Fibroblast of skin of right biceps (primary cell): ENCODE data around the gene GMNN.
"Not testable (repeated sequence)": the region's sequence is repeated elsewhere in the genome, so short reads cannot be mapped to it uniquely, and the experiment has no call there.

Experiments used
- DNase-seq: peaks from one replicate; pipeline ENCODE4 v3.0.0-alpha.2; 2013

Gene GMNN

DNA sequence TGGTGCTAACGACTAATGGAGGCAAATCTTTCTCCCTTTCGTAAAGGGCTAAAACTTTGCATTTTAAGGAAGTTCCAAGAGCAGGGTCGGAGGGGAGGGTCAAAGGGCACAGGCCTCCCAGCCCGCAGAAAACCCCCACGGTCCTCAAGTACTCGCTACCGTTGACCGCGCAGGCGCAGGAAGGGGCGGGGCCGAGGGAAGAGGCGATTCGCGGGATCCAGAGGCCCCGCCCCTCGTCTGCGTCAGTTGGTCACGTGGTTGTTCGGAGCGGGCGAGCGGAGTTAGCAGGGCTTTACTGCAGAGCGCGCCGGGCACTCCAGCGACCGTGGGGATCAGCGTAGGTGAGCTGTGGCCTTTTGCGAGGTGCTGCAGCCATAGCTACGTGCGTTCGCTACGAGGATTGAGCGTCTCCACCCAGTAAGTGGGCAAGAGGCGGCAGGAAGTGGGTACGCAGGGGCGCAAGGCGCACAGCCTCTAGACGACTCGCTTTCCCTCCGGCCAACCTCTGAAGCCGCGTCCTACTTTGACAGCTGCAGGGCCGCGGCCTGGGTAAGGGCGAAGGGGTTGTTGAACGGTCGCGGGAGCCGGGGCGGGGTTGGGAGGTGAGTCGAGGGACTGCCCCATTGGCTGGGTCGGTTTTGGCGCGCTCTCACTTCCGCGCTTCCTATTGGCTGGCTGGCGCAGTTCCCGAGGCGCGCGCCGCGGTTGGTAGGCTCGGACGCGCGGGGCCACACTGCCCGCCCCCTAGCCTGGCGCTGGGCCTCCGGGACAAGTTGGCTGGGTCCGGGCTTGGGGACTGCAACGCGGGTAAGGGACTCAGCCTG, at the start of gene GMNN:
Gene GMNN, plus strand, starts transcription at position 242 of the 824 bp plus-strand sequence. CDS start 2,310 bp downstream, outside the sequence.
- DNase-seq: peak; percentile 94

DNA sequence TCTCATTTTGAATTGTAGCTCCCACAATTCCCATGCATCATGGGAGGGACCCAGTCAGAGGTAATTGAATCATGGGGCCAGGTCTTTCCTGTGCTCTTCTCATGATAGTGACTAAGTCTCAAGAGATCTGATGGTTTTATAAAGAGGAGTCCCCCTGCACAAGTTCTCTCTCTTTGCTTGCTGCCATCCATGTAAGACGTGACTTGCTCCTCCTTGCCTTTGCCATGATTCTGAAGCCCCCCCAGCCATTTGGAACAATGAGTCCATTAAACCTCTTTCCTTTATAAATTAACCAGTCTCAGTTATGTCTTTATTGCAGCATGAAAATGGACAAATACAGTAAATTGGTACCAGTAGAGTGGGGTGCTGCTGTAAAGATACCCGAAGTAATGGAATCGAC, 44.1 kb upstream of the GMNN start:
- DNase-seq: not testable (repeated sequence)

DNA sequence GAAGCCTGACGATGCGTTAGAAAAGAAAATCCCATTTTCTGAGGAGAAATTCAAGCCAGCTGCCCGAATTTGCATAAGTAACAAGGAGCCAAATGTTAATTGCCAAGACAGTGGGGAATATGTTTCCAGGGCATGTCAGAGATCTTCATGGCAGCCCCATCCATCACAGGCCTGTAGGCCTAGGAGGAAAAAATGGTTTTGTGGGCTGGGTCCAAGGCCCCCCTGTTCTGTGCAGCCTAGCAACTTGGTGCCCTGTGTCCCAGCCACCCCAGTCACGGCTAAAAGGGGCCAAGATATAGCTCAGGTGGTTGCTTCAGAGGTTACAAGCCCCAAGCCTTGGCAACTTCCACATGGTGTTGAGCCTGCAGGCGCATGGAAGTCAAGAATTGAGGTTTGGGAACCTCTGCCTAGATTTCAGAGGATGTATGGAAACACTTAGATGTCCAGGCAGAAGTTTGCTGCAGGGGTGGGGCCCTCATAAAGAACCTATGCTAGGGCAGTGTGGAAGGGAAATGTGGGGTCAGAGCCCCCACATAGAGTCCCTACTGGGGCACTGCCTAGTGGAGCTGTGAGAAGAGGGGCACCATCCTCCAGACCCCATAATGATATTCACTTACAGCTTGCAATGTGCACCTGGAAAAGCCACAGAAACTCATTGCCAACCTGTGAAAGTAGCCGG, 43.1 kb upstream of the GMNN start:
- DNase-seq: not testable (repeated sequence)

DNA sequence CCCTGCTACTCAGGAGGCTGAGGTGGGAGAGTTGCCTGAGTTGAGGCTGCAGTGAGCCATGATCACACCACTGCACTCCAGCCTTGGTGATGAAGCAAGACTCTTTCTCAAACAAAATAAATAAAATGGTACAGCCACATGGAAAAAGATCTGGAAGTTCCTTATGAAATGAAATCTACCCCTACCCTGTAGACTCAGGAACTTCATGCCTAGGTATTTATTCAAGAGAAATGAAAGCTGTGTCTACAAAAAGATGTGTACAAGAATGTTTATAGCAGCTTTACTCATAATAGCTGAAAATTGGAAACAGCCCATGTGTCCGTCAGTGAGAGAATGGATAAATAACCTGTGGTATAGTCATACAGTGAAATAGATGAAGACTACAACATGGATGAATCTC, 40.6 kb upstream of the GMNN start:
- DNase-seq: no peak

DNA sequence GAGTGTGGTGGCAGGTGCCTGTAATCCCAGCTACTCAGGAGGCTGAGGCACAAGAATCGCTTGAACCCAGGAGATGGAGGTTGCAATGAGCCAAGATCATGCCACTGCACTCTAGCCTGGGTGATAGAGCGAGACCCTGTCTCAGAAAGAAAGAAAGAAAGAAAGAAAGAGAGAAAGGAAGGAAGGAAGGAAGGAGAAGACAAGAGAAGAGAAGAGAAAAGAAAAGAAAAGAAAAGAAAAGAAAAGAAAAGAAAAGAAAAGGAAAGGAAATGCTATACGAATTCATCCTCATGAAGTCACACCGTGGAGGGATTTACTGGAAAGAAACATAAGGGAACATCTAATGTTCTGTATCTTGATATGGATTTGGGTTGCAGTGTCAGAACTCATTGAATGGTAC, 40.0 kb upstream of the GMNN start:
- DNase-seq: not testable (repeated sequence)

DNA sequence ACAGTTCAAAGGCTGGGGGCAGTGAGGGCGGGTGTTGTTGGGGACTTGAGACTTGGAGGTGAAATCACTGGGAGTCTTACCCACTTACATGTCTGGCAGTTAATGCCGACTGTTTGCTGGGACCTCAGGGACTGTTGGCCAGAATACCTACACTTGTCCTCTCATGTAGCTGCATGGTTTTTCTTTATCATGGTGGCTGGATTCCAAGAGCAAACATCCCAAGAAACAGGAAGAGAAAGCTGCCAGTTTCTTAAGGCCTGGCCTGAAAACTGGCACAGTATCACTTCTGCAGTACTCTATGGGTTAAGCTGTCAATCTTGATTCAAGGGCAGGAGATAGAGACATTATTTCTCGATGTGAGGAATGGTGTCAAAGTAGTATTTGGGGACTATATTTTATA, 36.0 kb upstream of the GMNN start:
- no peak for DNase-seq

DNA sequence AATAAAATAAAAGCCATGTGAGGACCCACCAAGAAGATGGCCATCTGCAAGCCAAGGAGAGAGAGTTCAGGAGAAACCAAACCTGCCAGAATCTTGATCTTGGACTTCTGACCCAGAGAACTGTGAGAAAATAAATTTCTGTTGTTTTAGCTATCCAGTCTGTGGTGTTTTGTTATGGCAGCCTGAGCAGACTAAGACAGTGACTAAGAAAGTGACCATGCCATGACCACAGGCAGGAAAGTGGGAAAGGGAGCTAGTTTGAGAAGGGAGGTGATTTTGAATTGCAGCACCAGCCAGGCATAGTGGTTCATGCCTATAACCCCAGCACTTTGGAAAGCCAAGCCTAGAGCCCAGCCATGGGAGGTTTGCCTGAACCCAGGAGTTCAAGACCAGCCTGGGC, 33.9 kb upstream of the GMNN start:
- peak; percentile 19 for DNase-seq

DNA sequence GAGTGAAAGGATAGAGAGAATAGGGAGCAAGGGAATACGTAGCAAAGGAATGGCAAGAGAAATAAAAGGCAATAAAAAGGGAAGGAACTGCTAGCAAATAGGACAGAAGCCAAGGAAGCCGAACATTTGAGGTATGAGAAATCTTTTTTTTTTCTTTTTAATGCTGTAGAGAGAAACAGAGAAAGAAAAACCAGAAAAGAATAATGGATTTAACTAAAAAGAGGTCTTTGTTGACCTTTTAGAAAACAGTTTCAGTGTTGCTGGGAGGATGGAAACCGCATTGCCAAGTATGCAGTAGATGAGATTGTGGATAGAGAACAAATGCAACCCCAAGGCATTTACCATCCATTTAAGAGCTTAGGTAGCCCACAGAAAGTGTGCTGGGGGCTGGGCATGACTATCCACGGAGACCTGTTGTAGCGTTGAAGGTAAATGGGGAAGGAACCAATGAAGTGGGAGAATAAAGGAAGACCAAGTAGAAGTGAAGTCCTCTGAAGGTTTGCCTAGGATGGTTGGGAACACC, 32.5 kb upstream of the GMNN start:
- no peak for DNase-seq

DNA sequence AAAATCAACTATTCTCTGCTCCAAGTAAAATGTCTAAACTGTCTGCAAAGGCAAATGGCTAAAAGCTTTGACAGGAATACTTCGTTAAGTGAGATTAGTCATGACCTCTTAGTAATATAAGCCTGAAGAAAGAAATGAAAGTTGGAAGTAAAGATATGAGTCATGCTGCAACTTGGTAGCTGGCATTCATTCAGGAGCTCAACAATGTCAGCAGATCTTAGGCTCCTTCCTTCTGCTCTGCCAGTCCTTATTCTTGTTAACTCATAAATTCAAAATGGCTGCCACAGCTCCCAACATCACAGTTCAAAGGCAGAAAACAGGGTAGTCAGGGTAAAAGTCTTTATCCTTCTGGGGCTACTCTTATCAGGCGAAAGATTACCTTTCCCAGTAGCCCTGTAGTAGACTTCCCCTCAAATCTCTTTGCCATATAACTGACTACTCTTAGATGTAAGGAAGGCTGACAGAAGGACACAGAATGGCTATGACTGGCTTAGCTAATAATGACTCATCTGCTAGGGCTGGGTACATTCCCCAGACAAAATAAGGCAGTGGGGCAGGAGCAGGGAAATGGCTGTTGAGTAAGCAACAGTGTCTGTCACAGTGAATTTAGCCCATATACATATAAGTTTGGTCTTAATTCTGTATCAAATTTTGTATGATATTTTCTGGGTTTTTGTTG, 31.3 kb upstream of the GMNN start:
- DNase-seq: peak; percentile 97

DNA sequence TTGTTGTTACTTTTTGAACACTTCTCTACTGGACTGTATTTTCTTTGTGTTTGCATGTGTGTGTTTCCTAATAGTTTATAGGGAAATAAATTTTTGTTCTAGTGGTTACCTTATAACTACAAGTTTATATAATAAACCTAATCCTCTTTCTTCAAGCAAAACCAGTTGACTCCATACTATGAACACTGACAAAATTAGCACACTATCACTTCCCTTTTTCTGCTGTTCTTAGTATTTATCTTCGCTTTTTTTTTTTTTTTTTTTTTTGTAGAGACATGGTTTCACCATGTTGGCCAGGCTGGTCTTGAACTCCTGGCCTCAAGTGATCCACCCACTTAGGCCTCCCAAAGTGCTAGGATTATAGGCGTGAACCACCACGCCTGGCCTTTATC, 30.8 kb upstream of the GMNN start:
- DNase-seq: no peak

DNA sequence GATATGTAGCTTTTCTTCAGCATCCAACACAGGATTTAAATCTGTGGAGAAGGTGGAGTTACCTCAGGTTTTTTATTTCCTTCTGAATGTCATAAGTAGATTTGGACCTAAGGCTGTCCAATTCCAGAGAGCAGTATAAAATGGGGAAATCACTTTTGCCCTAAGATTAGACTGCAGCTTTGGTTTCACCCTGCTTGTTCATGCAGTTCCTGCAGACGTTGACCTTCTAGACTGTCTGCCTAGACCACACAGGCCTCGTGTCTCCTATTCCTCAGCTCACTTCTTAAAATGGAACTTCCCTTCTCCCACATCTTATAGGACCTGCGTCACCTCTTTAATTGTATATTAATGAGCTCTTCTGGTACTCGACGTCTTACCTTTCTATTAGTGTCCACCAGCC, 29.8 kb upstream of the GMNN start:
- DNase-seq: no peak

DNA sequence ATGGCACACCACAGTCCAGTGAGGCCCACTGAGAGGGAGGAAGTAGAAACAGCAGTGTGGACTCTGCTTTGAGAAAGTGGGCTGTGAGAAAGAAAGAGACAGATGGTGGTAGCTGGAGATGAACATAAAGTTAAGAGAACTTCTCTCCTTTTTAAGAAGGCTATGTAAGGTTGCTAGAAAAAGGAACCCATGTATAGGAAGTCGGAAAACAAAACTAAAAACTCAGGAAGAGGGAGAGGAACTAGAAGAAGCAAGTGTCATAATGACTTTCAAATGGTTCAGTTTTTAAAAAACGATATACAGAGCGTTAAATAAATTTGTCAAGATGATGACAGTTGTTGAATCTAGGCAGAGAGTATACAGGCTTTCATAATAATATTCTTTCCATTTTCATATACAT, 25.4 kb upstream of the GMNN start:
- no peak for DNase-seq

DNA sequence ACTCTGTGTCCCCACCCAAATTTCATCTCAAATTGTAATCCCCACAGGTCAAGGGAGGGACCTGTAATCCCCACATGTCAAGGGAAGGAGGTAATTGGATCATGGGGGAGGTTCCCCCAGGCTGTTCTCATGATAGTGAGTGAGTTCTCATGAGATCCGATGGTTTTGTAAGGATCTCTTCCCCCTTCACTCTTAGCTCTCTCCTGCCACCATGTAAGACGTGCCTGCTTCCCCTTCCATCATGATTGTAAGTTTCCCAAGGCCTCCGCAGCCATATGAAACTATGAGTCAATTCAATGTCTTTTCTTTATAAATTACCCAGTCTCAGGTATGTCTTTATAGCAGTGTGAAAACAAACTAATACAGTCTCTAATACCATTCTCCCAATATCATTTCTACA, 23.9 kb upstream of the GMNN start:
- DNase-seq: not testable (repeated sequence)

DNA sequence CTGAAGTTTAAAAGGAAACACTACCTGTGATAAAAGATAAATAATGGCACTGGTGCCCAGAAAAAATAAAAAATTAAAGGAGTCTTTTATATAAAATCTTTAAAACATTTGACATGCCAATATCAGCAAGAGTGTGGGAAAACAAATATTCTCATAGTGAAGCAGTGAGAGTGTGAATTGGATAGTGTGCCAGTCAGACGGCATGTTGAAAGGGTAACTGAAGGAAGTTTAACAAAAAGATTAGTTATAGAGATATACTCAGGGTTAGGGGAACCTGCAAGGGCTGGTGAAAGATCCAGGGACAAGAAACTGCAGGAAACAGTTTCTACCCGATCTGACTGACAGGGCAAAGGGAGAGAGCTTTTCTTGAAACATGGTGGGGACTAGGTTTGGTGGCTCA, 22.2 kb upstream of the GMNN start:
- DNase-seq: no peak

DNA sequence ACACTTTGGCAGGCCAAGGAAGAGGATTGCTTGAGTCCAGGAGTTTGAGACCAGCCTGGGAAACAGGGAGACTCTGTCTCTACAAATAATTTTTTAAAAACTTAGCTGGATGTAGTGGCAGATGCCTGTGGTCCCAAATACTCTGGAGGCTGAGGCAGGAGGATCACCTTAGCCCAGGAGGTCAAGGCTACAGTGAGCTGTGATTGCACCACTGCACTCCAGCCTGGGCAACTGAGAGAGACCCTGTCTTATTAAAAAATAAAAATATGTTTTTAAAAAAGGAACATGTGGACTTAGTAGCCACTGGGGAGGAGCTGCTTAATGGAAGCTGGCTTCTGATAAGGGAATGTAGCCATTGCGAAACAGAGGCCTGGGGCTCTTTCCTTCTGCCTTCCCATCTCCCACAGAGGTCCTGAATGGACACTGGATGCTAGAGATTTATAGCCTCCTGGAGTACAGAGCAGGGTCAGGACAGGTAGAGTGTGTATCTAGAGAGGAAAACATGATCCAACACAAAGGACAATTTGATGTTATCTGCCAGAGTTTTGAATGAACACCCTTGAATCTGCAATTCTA, 21.7 kb upstream of the GMNN start:
- DNase-seq: no peak

DNA sequence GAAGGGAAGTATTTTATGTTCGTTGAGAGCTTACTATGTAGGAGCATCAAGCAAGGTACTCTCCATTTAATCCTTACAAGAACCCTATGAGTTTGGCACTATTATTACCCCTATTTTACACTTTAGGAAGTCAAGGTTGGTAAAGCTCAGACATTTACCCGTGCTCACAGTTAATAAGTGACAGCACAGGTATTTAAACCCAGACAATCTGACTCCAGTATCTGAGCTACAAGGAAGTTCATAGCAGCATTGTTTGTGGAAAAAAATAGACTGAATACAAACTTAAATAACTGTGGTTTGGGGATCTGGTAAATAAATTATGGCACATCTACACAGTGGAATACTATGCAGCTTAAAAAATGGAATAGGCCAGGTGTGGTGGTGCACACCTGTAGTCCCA, 21.2 kb upstream of the GMNN start:
- no peak for DNase-seq

DNA sequence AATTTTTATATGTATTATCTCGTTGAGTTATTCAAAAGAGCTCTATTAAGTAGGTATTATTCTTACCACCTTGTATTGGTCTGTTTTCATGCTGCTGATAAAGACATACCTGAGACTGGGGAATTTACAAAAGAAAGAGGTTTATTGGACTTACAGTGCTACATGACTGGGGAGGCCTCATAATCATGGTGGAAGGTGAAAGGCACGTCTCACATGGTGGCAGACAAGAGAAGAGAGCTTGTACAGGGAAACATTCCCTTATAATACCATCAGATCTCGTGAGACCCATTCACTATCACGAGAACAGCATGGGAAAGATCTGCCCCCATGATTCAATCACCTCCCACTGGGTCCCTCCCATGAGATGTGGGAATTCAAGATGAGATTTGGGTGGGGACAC, 20.4 kb upstream of the GMNN start:
- not testable (repeated sequence) for DNase-seq

DNA sequence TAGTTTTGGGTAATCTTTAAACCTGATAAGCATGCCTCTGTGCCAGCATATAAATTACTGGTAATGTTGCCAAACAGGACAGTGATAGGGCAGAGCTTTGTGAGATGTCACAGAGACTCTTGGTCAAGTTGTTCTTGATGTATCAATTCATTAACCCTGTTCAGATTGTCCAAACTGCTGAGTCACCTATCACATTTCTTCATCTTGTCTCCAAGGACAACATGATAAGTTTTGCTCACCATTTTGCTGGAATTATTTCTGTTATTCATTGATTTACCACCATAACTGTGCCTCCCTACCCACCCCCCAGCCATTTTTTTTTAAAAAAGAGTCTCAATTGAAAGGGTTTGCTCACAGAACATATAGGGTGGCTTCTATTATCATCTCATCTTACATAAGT, 19.5 kb upstream of the GMNN start:
- no peak for DNase-seq

DNA sequence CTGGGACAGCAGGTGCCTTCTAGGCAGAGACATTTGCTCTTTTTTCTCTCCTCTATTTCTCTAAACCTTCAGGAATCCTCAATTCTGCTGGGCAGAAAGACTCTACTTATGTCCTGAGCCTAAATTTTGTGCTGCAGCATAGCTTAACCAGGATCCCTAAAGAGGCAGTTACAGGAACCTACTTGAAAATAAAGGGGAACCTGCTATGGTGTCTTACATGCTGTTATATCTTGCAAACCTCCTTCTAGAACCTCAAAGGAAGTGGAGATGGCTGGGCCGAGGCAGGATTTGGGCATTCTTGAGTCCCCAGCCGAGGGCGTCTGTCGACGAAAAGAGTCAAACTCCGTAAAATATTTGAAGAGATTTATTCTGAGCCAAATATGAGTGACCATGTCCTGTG, 17.1 kb upstream of the GMNN start:
- DNase-seq: no peak

DNA sequence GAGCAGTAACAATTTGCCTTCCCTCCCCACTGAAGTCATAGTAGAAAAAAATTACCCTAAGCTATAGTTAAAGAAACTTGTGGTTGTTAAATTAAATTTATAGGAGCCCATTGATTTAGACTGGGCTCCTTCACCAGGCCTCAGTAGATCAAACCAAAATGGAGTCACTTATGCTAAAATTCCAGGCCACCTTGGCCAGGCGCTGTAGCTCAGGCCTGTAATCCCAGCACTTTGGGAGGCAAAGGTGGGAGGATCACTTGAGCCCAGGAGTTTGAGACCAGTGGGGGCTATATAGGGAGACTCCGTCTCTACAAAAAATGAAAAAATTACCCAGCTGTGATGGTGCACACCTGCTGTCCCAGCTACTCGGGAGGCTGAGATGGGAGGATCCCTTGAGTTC, 15.0 kb upstream of the GMNN start:
- no peak for DNase-seq

DNA sequence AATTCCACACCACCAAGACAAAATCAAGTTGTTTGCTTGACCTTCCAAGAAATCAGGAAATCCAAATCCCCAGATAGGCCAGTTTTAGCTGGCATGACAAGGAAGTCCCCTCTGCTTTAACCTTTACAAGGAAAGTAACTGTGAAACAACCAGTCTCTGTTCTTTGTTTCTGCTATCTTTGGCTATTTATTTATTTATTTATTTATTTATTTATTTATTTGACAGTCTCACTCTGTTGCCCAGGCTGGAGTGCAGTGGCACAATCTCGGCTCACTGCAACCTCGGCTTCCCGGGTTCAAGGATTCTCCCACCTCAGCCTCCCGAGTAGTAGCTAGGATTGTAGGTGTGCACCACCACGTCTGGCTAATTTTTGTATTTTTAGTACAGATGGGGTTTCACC, 14.5 kb upstream of the GMNN start:
- DNase-seq: no peak

DNA sequence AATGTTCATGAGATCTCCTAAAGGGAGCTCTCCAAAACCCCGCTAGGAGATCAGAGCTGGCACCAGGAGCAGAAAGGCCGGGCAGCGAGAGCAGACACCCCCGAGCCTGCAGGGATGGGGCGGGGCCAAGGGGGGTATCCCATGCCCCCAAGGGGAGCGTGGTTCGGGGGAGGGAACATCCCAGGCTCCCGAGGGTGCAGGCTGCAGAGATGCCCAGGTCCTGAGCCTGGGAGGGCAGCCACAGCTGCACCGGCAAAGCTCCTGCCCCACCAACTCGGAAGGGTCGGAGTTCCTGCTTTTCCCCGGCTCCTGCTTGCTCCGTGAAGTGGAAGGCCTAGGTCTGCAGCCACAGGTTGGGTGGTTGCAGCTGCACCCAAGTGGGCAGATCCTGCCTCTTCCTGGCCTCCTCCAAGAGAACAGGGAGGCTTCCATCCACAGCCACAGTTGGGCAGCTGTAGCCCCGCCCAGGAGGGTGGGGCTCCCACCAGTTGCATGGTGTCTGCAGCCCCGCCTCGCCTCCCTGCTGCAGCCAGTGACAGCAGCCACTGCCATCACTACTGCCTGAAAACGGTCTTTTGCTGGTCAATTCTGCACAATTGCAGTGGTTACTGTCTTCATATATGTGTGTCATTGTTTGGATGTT, 13.4 kb upstream of the GMNN start:
- DNase-seq: no peak

DNA sequence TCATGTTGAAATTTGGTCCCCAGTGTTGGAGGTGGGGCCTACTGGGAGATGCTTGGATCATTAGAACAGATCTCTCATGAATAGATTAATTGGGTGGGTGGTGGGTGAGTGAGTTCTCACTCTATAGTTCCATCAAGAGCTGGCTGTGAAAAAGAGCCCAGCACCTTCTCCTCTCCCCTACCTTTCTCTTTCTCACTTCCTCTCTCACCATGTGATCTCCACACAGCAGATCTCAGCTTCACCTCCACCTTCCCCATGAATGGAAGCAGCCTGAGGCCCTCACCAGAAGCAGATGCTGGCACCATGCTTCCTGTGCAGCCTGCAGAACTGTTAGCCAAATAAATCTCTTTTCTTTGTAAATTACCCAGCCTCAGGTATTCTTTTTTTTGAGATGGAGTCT, 12.9 kb upstream of the GMNN start:
- no peak for DNase-seq
